ENCODE data around the gene SLC16A2.

The SLC16A2 gene

GRCh38 chrX:74490247-74490646 lies 69.0 kb downstream of the SLC16A2 start:
- TF ChIP-seq EZH2phosphoT487 (conservative IDR thresholded peaks at IDR 0.05; ENCODE audit: low read length) (no peak), CTCF (IDR thresholded peaks at IDR 0.05; ENCODE audit: insufficient read depth, low read length, poor library complexity, severe bottlenecking) (no peak)
- H3K79me2 ChIP-seq (ENCODE audit: insufficient read depth, low read length) = no peaks in the 10 kb centered on the region

GRCh38 chrX:74492720-74493201 lies 71.5 kb downstream of the SLC16A2 start:
- Histone ChIP-seq H3K4me2 (ENCODE audit: low read depth, low read length, poor library complexity, severe bottlenecking) (no peak overlapping the region), H4K20me1 (ENCODE audit: low read depth, low read length) (no peaks in the 10 kb centered on the region), H2AFZ (ENCODE audit: low read depth, low read length, severe bottlenecking) (no peak overlapping the region), H3F3A (ENCODE audit: insufficient read depth) (no peaks in the 10 kb centered on the region), H3K27ac (ENCODE audit: low read depth, low read length) (no peak overlapping the region), H3K9me3 (ENCODE audit: insufficient read depth, low read length) (no peaks in the 10 kb centered on the region), H3K27me3 (ENCODE audit: low read length) (no peaks in the 10 kb centered on the region), H3K79me2 (ENCODE audit: insufficient read depth, low read length) (no peaks in the 10 kb centered on the region), H3K4me3 (ENCODE audit: insufficient read depth, low read length, poor library complexity, severe bottlenecking) (no peak overlapping the region), H3K9ac (ENCODE audit: low read length) (no peak overlapping the region), H3K9me2 (replicated peaks; ENCODE audit: insufficient read depth, low read length) (no peaks in the 10 kb centered on the region), H3K36me3 (ENCODE audit: low read length) (no peaks in the 10 kb centered on the region)
- TF ChIP-seq CTCF (IDR thresholded peaks at IDR 0.05; ENCODE audit: insufficient read depth, low read length, poor library complexity, severe bottlenecking) (no peak), EZH2phosphoT487 (conservative IDR thresholded peaks at IDR 0.05; ENCODE audit: low read length) (no peak)

More at GRCh38 chrX:74490247-74490646, 69.0 kb downstream of the SLC16A2 start:
- Histone ChIP-seq H3K9ac (ENCODE audit: low read length) (no peak overlapping the region), H4K20me1 (ENCODE audit: low read depth, low read length) (no peaks in the 10 kb centered on the region), H3K4me3 (ENCODE audit: insufficient read depth, low read length, poor library complexity, severe bottlenecking) (no peak overlapping the region), H3K9me3 (ENCODE audit: insufficient read depth, low read length) (no peaks in the 10 kb centered on the region), H2AFZ (ENCODE audit: low read depth, low read length, severe bottlenecking) (no peak overlapping the region), H3F3A (ENCODE audit: insufficient read depth) (no peaks in the 10 kb centered on the region), H3K27me3 (ENCODE audit: low read length) (no peaks in the 10 kb centered on the region), H3K27ac (ENCODE audit: low read depth, low read length) (no peak overlapping the region), H3K36me3 (ENCODE audit: low read length) (no peaks in the 10 kb centered on the region), H3K9me2 (replicated peaks; ENCODE audit: insufficient read depth, low read length) (no peaks in the 10 kb centered on the region), H3K4me2 (ENCODE audit: low read depth, low read length, poor library complexity, severe bottlenecking) (no peak overlapping the region)

- H3K27me3 ChIP-seq (ENCODE audit: low read length) = no peaks in the 10 kb centered on the region
- H3K9me3 ChIP-seq (ENCODE audit: insufficient read depth, low read length) = no peaks in the 10 kb centered on the region
Observed at GRCh38 chrX:74493806-74494205, 72.5 kb downstream of the SLC16A2 start.

More at GRCh38 chrX:74493806-74494205, 72.5 kb downstream of the SLC16A2 start:
- Histone ChIP-seq H3K9ac (ENCODE audit: low read length) (no peak overlapping the region), H2AFZ (ENCODE audit: low read depth, low read length, severe bottlenecking) (no peak overlapping the region), H4K20me1 (ENCODE audit: low read depth, low read length) (no peaks in the 10 kb centered on the region), H3K4me3 (ENCODE audit: insufficient read depth, low read length, poor library complexity, severe bottlenecking) (no peak overlapping the region), H3K9me2 (replicated peaks; ENCODE audit: insufficient read depth, low read length) (no peaks in the 10 kb centered on the region), H3K27ac (ENCODE audit: low read depth, low read length) (no peak overlapping the region), H3K4me2 (ENCODE audit: low read depth, low read length, poor library complexity, severe bottlenecking) (no peak overlapping the region), H3K79me2 (ENCODE audit: insufficient read depth, low read length) (no peaks in the 10 kb centered on the region), H3F3A (ENCODE audit: insufficient read depth) (no peaks in the 10 kb centered on the region), H3K36me3 (ENCODE audit: low read length) (no peaks in the 10 kb centered on the region)
- no peak for TF ChIP-seq EZH2phosphoT487 (conservative IDR thresholded peaks at IDR 0.05; ENCODE audit: low read length)
- TF ChIP-seq CTCF (IDR thresholded peaks at IDR 0.05; ENCODE audit: insufficient read depth, low read length, poor library complexity, severe bottlenecking) = no peak
